ENCODE measurements around the gene KLHL9.
"Not testable (repeated sequence)": the region's sequence is repeated elsewhere in the genome, so short reads cannot be mapped to it uniquely, and the experiment has no call there.

The KLHL9 gene

GRCh38 chr9:21367957-21368356 lies 32.8 kb upstream of the KLHL9 start, which contains the start of gene IFNA13:
IFNA13 (minus strand) TSS chr9:21368057; CDS start chr9:21368010, 47 bp downstream.
- ATAC-seq: no peak
- TF ChIP-seq ZFP3 (CRISPR knock-in tag; IDR thresholded peaks at IDR 0.05) (no peak), CREB5 (CRISPR knock-in tag; IDR thresholded peaks at IDR 0.05; ENCODE audit: low read depth) (no peak), POU6F1 (CRISPR knock-in tag; IDR thresholded peaks at IDR 0.05; ENCODE audit: borderline replicate concordance, low read depth) (no peak), OSR1 (CRISPR knock-in tag; IDR thresholded peaks at IDR 0.05) (no peak), GLIS3 (CRISPR knock-in tag; IDR thresholded peaks at IDR 0.05) (no peak), TOX (CRISPR knock-in tag; IDR thresholded peaks at IDR 0.05; ENCODE audit: borderline replicate concordance) (no peak), ZNF8 (CRISPR knock-in tag; IDR thresholded peaks at IDR 0.05) (no peak), CSRNP3 (CRISPR knock-in tag; IDR thresholded peaks at IDR 0.05) (no peak), TCF4 (CRISPR knock-in tag; IDR thresholded peaks at IDR 0.05; ENCODE audit: borderline replicate concordance) (no peak), CSDC2 (CRISPR knock-in tag; IDR thresholded peaks at IDR 0.05) (no peak), SNAI2 (CRISPR knock-in tag; IDR thresholded peaks at IDR 0.05) (no peak), RARB (CRISPR knock-in tag; IDR thresholded peaks at IDR 0.05) (no peak), ZC3H10 (CRISPR knock-in tag; IDR thresholded peaks at IDR 0.05) (no peak), ZNF70 (CRISPR knock-in tag; IDR thresholded peaks at IDR 0.05) (no peak), PATZ1 (CRISPR knock-in tag; IDR thresholded peaks at IDR 0.05; ENCODE audit: borderline replicate concordance) (no peak), ARNTL (CRISPR knock-in tag; IDR thresholded peaks at IDR 0.05; ENCODE audit: borderline replicate concordance, low read depth) (no peak), BACH2 (CRISPR knock-in tag; IDR thresholded peaks at IDR 0.05; ENCODE audit: borderline replicate concordance) (no peak), ISL1 (CRISPR knock-in tag; IDR thresholded peaks at IDR 0.05) (no peak), ESRRG (CRISPR knock-in tag; IDR thresholded peaks at IDR 0.05) (no peak)

- not testable (repeated sequence) for ATAC-seq
Observed at GRCh38 chr9:21367169-21367568, 32.0 kb upstream of the KLHL9 start.

- no peak for ATAC-seq
- TF ChIP-seq TCF4 (CRISPR knock-in tag; IDR thresholded peaks at IDR 0.05; ENCODE audit: borderline replicate concordance) (no peak), CSRNP3 (CRISPR knock-in tag; IDR thresholded peaks at IDR 0.05) (no peak)
Observed at GRCh38 chr9:21362287-21362686, 27.1 kb upstream of the KLHL9 start.

- TF ChIP-seq PPARA (CRISPR knock-in tag; IDR thresholded peaks at IDR 0.05; ENCODE audit: borderline replicate concordance): no peak
- TF ChIP-seq ZNF8 (CRISPR knock-in tag; IDR thresholded peaks at IDR 0.05): no peak
- no peak for TF ChIP-seq TOX (CRISPR knock-in tag; IDR thresholded peaks at IDR 0.05; ENCODE audit: borderline replicate concordance)
- no peak for TF ChIP-seq RARB (CRISPR knock-in tag; IDR thresholded peaks at IDR 0.05)
- no peak for TF ChIP-seq TCF4 (CRISPR knock-in tag; IDR thresholded peaks at IDR 0.05; ENCODE audit: borderline replicate concordance)
- TF ChIP-seq ARNTL (CRISPR knock-in tag; IDR thresholded peaks at IDR 0.05; ENCODE audit: borderline replicate concordance, low read depth): no peak
- no peak for TF ChIP-seq ISL1 (CRISPR knock-in tag; IDR thresholded peaks at IDR 0.05)
- TF ChIP-seq ESRRG (CRISPR knock-in tag; IDR thresholded peaks at IDR 0.05): no peak
- ATAC-seq: no peak; the same call in 1 of the 3 replicates
Observed at GRCh38 chr9:21357479-21358460, 22.6 kb upstream of the KLHL9 start.
